Testis (tissue), 2 donors: ENCODE results near the gene NUTM2B.
"Not testable (repeated sequence)": the region's sequence is repeated elsewhere in the genome, so short reads cannot be mapped to it uniquely, and the experiment has no call there.

ENCODE experiments used
- POLR2A ChIP-seq: fragments of 450-650 bp; IDR thresholded peaks from one replicate; pipeline ENCODE4 v1.6.1; 2017; ENCODE audit warnings: antibody characterized with exemption, mild to moderate bottlenecking, moderate library complexity
- TF ChIP-seq, protein P1 (sequence below), 3 experiments: fragments of 450-650 bp in 2 of 3; fragments of 200-600 bp in 1 of 3; sonication (generic) in 1 of 3; IDR thresholded peaks; one replicate each; pipeline ENCODE4 v1.5.1; 2016 to 2019; ENCODE audit warnings: antibody characterized with exemption in 3 of 3, mild to moderate bottlenecking in 2 of 3, moderate library complexity in 1 of 3

DNA sequence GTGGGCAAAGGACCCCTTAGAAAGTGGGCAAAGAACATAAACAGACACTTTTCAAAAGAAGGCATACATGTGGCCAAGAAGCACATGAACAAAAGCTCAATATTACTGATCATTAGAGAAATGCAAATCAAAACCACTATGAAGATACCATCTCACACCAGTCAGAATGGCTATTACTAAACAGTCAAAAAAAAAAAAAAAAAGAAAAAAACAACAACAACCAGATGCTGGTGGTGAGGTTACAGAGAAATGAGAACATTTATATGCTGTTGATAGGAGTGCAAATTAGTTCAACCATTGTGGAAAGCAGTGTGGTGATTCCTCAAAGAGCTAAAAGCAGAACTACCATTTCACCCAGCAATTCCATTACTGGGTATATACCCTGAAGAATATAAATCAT, 50.6 kb downstream of the NUTM2B start:
- TF ChIP-seq, protein P1, sequence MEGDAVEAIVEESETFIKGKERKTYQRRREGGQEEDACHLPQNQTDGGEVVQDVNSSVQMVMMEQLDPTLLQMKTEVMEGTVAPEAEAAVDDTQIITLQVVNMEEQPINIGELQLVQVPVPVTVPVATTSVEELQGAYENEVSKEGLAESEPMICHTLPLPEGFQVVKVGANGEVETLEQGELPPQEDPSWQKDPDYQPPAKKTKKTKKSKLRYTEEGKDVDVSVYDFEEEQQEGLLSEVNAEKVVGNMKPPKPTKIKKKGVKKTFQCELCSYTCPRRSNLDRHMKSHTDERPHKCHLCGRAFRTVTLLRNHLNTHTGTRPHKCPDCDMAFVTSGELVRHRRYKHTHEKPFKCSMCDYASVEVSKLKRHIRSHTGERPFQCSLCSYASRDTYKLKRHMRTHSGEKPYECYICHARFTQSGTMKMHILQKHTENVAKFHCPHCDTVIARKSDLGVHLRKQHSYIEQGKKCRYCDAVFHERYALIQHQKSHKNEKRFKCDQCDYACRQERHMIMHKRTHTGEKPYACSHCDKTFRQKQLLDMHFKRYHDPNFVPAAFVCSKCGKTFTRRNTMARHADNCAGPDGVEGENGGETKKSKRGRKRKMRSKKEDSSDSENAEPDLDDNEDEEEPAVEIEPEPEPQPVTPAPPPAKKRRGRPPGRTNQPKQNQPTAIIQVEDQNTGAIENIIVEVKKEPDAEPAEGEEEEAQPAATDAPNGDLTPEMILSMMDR (IDR thresholded peaks at IDR 0.05): not testable (repeated sequence)
- TF ChIP-seq POLR2A: not testable (repeated sequence)
